Small intestine (tissue), 7 donors: ENCODE data around the gene HINT2. TPM values are rescaled to one million over a fixed set of nuclear protein-coding genes. Genes with fewer than 3 reads are reported as not detected.
A peak's percentile ranks its signal among the peaks of the same experiment; 100 is the strongest.

ENCODE experiments used
- DNase-seq, 2 donors: peaks; one replicate each; pipeline versions ENCODE4 v3.0.0 to v3.0.0-alpha.2; 2013
- FAIRE-seq: peaks from 2 replicates; lab custom pipeline; 2012; peaks lifted over from hg19 to GRCh38; lab: Jason Lieb, UNC
- H3K27ac ChIP-seq, 3 donors: one replicate each; pipeline ENCODE4 v1.5.1; 2013; ENCODE audit warnings: low read length in 2 of 3, mild to moderate bottlenecking in 2 of 3, control low read depth in 1 of 3, inconsistent platforms in 1 of 3, low read depth in 1 of 3, moderate library complexity in 1 of 3
- H3K27me3 ChIP-seq, 3 donors: one replicate each; pipeline ENCODE4 v1.6.1; 2013; ENCODE audit warnings: low read length in 3 of 3, inconsistent platforms in 1 of 3; ENCODE audit not compliant: control insufficient read depth in 3 of 3, insufficient read depth in 3 of 3
- H3K36me3 ChIP-seq, 3 donors: one replicate each; pipeline ENCODE4 v1.6.1; 2013; ENCODE audit warnings: low read length in 3 of 3, inconsistent platforms in 1 of 3, low read depth in 1 of 3, mild to moderate bottlenecking in 1 of 3, moderate library complexity in 1 of 3; ENCODE audit not compliant: control insufficient read depth in 3 of 3, insufficient read depth in 2 of 3
- H3K4me1 ChIP-seq, 3 donors: one replicate each; pipeline ENCODE4 v1.6.1; 2013; ENCODE audit warnings: low read length in 2 of 3, inconsistent platforms in 1 of 3, low read depth in 1 of 3, mild to moderate bottlenecking in 1 of 3, moderate library complexity in 1 of 3; ENCODE audit not compliant: control insufficient read depth in 3 of 3, insufficient read depth in 2 of 3
- H3K4me3 ChIP-seq, 3 donors: one replicate each; pipeline ENCODE4 v1.5.1; 2013; ENCODE audit warnings: low read length in 3 of 3, control low read depth in 1 of 3, inconsistent platforms in 1 of 3, low read depth in 1 of 3, mild to moderate bottlenecking in 1 of 3, moderate library complexity in 1 of 3
- H3K9me3 ChIP-seq, 2 donors: one replicate each; pipeline ENCODE4 v1.6.1; 2013; ENCODE audit warnings: low read depth in 1 of 2, low read length in 1 of 2; ENCODE audit not compliant: control insufficient read depth in 2 of 2, insufficient read depth in 1 of 2
- WGBS, 3 donors: extraction: QIAGEN DNeasy Blood & Tissue Kit; methylation state at CpG; one replicate each; pipeline ENCODE4 v1.1.7; 2013; 5-methylcytosine and 5-hydroxymethylcytosine counted together
- polyA plus RNA-seq, 4 donors: library from polyadenylated mRNA; stranded (reverse) in 3 of 4; unstranded in 1 of 4; fragments of 200-250 nt in 3 of 4; fragments of 120-200 nt in 1 of 4; gene quantifications; one replicate each; pipeline versions ENCODE4 v1.2.1 to v1.2.3, GENCODE V29; 2013
- donor health status: healthy with polysubstance abuse.
- donor health status: control.
- donor health status: control.
- donor health status: Bipolar disorder and iron deficiency.
- donor health status: healthy.

The HINT2 gene
- polyA plus RNA-seq, 4 donors = 34.4 to 138 (median 93.9) TPM

DNA sequence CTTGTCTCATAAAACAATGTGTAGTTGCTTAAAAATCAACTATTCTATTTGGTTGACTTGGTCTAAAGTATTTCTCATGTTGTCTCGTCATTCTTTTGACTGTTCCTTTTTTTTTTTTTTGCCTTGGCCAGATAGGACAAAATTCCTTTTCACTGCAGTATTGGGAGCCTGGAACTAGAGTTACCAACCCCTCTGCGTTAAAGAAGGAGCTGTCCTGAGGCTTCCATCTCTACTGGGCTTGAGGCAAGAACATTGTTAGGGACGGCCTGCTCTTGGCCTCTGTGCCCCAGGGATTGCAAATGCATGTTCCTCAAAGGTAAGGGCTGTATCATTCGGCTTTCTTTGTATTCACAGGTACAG, 24.8 kb downstream of the HINT2 start:
- Histone ChIP-seq H3K4me3 (no peak overlapping the region), H3K27ac (no peak overlapping the region), H3K4me1 (peaks cover 0 to 8% (median 0%) of the 10 kb centered on the region in 3 donors), H3K36me3 (peaks cover 0 to 44% (median 2%) of the 10 kb centered on the region in 3 donors), H3K27me3 (no peaks in the 10 kb centered on the region), H3K9me3 (no peaks in the 10 kb centered on the region)
- FAIRE-seq (no peak), DNase-seq (no peak)
- WGBS, 3 donors = 34 to 38% (median 36%) methylated on average over 4 of the region's 4 CpGs

- FAIRE-seq (no peak), DNase-seq (no peak)
- no peak overlapping the region for H3K27ac ChIP-seq
- H3K27me3 ChIP-seq = no peaks in the 10 kb centered on the region
- peaks cover 0 to 46% (median 2%) of the 10 kb centered on the region in 3 donors for H3K36me3 ChIP-seq
- H3K4me3 ChIP-seq = no peak overlapping the region
- 93 to 98% (median 98%) methylated on average over 2 of the region's 2 CpGs for WGBS, 3 donors
- no peaks in the 10 kb centered on the region for H3K9me3 ChIP-seq
- H3K4me1 ChIP-seq = peaks cover 0 to 8% (median 0%) of the 10 kb centered on the region in 3 donors
These were observed 25.3 kb downstream of the HINT2 start for GRCh38 chr9:35789541-35789940.

GRCh38 chr9:35783418-35783817, 31.4 kb downstream of the HINT2 start:
- Histone ChIP-seq H3K4me3 (no peak overlapping the region), H3K9me3 (no peaks in the 10 kb centered on the region), H3K4me1 (no peaks in the 10 kb centered on the region), H3K36me3 (peaks cover 0 to 17% (median 5%) of the 10 kb centered on the region in 3 donors), H3K27ac (no peak overlapping the region), H3K27me3 (no peaks in the 10 kb centered on the region)
- DNase-seq (no peak), FAIRE-seq (no peak)

DNA sequence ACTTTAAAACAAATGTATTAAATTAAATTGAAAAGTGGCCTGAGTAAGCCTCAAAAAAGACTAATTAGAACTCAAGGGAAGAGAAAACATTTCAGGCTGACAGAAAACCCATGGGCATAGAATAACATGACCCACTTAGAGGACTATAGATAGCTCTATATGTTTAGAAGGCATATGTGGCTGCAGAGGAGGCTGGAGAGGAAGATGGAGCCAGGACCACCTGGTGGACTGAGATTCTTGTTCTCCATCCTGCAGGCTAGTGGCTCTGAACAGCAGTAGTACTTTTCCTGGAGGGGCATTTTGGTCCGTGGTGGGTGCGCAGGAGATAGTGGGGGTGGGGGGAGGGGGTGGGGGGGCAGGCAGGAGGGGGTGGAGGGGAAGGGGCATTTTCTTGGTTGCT, 33.8 kb downstream of the HINT2 start:
- no peak for FAIRE-seq
- 74 to 91% (median 82%) methylated on average over 2 of the region's 2 CpGs for WGBS, 3 donors
- no peaks in the 10 kb centered on the region for H3K4me1 ChIP-seq

DNA sequence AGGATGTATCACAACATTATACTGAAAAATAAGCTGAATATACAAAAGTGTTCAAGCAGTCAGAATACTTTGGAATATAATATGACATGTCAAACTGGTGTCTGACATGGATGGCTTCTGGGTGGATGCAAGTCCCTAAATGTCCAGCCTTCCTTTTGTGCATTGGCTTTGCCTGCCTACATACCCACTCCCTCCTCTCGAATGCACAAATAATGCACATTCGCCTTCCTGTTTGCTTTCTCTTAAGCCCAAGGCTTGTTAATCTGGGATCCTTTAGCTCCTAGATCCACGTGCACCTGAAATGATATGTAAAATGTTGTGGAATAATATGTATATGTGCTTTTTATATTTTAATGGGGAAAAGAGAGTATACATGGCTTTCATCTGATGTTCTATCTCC, 36.3 kb downstream of the HINT2 start:
- no peaks in the 10 kb centered on the region for H3K9me3 ChIP-seq
- H3K36me3 ChIP-seq = peaks cover 0 to 5% (median 2%) of the 10 kb centered on the region in 3 donors
- H3K27ac ChIP-seq = no peak overlapping the region
- 90 to 94% (median 92%) methylated on average over 3 of the region's 3 CpGs for WGBS, 3 donors
- H3K4me1 ChIP-seq = peaks cover 0 to 8% (median 0%) of the 10 kb centered on the region in 3 donors
- H3K27me3 ChIP-seq = no peaks in the 10 kb centered on the region
- H3K4me3 ChIP-seq = no peak overlapping the region
- DNase-seq (no peak), FAIRE-seq (no peak)

More for the DNA sequence above, 33.8 kb downstream of the HINT2 start:
- Histone ChIP-seq H3K27ac (no peak overlapping the region), H3K4me3 (no peak overlapping the region), H3K9me3 (no peaks in the 10 kb centered on the region), H3K36me3 (peaks cover 0 to 12% (median 5%) of the 10 kb centered on the region in 3 donors), H3K27me3 (no peaks in the 10 kb centered on the region)
- DNase-seq = no peak

GRCh38 chr9:35776018-35776417, 38.8 kb downstream of the HINT2 start:
- 79 to 82% (median 79%) methylated on average over 4 of the region's 4 CpGs for WGBS, 3 donors
- Histone ChIP-seq H3K9me3 (no peaks in the 10 kb centered on the region), H3K4me1 (peaks cover 0 to 22% (median 4%) of the 10 kb centered on the region in 3 donors), H3K4me3 (no peak overlapping the region), H3K36me3 (peaks cover 0 to 9% (median 2%) of the 10 kb centered on the region in 3 donors), H3K27ac (no peak overlapping the region), H3K27me3 (no peaks in the 10 kb centered on the region)
- no peak for FAIRE-seq
- no peak for DNase-seq

DNA sequence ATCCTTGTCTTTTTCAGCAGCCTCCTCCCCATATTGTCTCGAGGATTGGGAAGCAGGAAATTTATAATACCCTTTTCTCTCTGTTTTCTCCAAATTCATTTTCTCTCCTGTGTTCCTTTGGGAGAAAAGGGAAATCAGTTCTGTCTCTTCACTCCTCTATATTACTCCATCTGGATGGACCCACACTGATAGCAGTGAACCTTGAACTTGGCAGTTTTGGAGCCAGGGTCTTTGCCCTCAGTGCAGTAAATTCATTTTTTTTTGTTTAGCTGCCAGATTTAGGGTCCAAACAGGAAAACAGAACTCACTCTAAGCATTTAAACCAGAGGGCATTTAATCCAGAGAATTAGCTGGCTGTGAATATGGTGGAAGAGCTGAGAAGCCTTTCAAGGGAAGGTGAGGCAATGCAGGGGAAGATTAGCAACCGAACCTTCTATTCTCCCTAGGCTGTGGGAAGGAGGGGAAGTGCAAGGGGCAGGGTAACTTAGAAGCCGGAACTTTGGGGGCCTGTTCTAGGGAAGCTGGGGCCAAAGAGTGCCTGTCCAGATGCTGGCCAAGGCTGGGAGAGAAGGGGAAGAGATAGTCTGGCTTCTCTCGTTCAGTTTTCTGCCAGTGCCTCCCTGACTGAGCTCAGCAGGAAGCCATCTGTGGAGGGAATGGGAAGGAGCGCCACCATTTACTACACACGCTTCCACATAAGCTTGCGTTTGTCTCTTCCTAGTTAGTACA, 39.8 kb downstream of the HINT2 start:
- WGBS, 3 donors = 57 to 74% (median 72%) methylated on average over 7 of the region's 7 CpGs

DNA sequence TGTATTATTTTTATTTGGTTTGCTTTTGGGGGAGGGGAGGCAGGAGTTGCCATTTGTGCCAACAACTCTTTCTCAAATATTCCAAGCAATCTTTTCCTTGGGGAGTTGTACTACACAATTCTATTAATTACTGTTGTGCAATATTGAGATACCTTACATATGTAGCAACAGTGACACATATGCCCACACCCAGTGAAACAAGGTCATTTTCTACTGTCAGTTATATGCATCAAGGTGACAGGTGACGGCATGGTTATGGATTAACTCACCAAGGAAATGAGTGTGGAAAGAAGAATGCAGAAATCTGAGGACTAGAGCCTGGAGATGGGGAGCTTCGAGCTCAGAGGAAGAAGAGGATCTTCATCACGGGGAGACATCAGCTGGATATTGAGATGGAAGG, 42.9 kb downstream of the HINT2 start:
- FAIRE-seq = no peak
- DNase-seq = peak; percentile 88 to 95
- WGBS, 3 donors = 19 to 56% (median 38%) methylated on average over 3 of the region's 3 CpGs

More for the DNA sequence above, 39.8 kb downstream of the HINT2 start:
- H3K4me3 ChIP-seq = no peak overlapping the region
- H3K4me1 ChIP-seq = peaks cover 2 to 29% (median 8%) of the 10 kb centered on the region in 3 donors
- DNase-seq (peak in 1 of 2 donors; percentile 42), FAIRE-seq (no peak)
- no peaks in the 10 kb centered on the region for H3K9me3 ChIP-seq
- peaks cover 0 to 9% (median 2%) of the 10 kb centered on the region in 3 donors for H3K36me3 ChIP-seq
- peak overlapping the region in 1 of 3 donors; percentile 57 for H3K27ac ChIP-seq
- no peaks in the 10 kb centered on the region for H3K27me3 ChIP-seq

More for the DNA sequence above, 42.9 kb downstream of the HINT2 start:
- H3K4me3 ChIP-seq = no peak overlapping the region
- no peaks in the 10 kb centered on the region for H3K27me3 ChIP-seq
- H3K4me1 ChIP-seq = peaks cover 2 to 29% (median 8%) of the 10 kb centered on the region in 3 donors
- no peaks in the 10 kb centered on the region for H3K9me3 ChIP-seq
- H3K36me3 ChIP-seq = peaks cover 0 to 9% (median 0%) of the 10 kb centered on the region in 3 donors
- peak overlapping the region; percentile 54 to 78 (median 69) for H3K27ac ChIP-seq
